Fibroblast of the aortic adventitia (primary cell): ENCODE results near the gene THADA. TPM values are rescaled to one million over a fixed set of nuclear protein-coding genes. Genes with fewer than 3 reads are reported as not detected.

Experiments
- DNase-seq: peaks from one replicate; pipeline ENCODE4 v3.0.0-alpha.2; 2010; ENCODE audit warnings: low read depth
- H3K4me3 ChIP-seq: 2 replicates; pipeline ENCODE4 v1.5.1; 2011; ENCODE audit warnings: low read depth, mild to moderate bottlenecking, control low read depth, low read length, moderate library complexity
- CTCF ChIP-seq: IDR thresholded peaks from 2 replicates; pipeline ENCODE4 v1.5.1; 2011; ENCODE audit warnings: mild to moderate bottlenecking, low read length, control low read depth, inconsistent platforms; ENCODE audit not compliant: insufficient read depth
- total RNA-seq: library from RNA; depleted of rRNA; stranded (reverse); fragments of >200 nt; gene quantifications from 2 replicates; pipeline ENCODE4 v1.2.3, GENCODE V29; 2012; ENCODE audit warnings: low replicate concordance

Gene THADA
- total RNA-seq, 1 donor: 34.6 TPM

- H3K4me3 ChIP-seq: no peak overlapping the region
- DNase-seq: no peak
- TF ChIP-seq CTCF: no peak
Observed at GRCh38 chr2:43481927-43482542, 113.8 kb downstream of the THADA start.

DNA sequence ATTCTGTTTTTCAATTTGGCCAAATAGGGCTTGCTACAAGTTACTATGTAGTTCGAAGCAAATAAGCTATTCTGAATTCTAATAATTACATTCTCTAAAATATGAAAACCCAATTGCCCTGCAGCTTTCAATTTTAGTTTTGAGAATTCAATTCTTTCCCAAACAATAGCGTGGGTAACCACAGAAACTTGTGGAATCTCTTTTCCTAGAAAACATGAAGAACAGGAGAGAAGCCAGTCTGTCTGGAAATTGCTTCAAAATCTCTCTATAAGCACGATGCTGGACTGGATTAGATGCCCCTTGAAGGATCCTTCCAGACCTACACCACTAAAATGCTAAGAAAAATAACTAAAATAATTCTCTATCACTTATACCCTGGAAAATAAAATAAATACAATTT, 115.0 kb downstream of the THADA start:
- no peak for TF ChIP-seq CTCF
- peak; percentile 54 for DNase-seq
- no peak overlapping the region for H3K4me3 ChIP-seq

GRCh38 chr2:43478412-43479086, 117.3 kb downstream of the THADA start:
- peak; percentile 57 for DNase-seq
- TF ChIP-seq CTCF: no peak
- no peak overlapping the region for H3K4me3 ChIP-seq

DNA sequence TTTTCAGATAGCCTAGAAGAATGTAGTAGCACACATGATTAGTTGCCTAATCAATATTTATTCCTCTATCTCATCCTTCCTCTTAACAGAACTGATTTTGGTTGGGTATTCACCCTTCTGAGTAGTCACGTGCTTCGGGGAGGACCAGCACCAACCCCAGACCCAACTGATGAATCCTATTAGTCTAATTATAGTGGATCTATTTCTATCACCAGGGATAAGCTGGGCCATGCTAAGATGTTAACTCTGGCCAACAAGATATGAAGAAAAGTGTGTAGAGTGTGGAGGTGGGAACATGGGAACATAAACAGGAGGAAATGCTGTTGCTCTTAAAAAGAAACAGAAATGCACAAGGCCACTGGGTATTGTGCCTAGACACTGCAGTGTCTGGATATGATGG, 119.9 kb downstream of the THADA start:
- H3K4me3 ChIP-seq: no peak overlapping the region
- TF ChIP-seq CTCF: no peak
- DNase-seq: no peak

DNA sequence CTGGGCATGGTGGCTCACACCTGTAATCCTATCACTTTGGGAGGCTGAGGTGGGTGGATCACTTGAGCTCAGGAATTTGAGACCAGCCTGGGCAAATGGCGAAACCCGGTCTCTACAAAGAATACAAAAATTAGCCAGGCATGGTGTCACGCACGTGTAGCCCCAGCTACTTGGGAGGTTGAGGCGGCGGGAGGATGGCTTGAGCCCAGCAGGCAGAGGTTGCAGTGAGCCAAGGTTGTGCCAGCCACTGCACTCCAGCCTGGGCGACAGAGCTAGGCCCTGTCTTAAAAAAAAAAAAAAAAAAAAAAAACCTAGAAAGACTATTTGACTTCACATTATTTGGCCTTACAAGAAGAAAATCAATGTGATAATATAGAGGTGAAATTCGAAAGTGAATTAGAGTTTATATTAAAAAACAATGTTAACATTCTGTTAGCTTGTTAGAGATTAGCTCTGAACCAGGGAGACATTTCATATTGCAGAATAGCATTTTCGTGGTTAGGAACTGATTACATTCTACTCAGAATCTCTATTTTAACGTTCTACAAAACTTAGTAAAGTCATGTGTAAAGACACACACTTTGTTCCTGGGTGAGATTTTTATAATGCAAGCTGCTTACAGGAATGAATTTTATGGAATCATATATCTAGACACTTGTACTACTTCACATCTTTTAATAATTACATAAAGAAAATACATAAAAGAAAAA, 120.5 kb downstream of the THADA start:
- TF ChIP-seq CTCF: no peak
- H3K4me3 ChIP-seq: no peak overlapping the region
- DNase-seq: no peak

- H3K4me3 ChIP-seq: no peak overlapping the region
- TF ChIP-seq CTCF: no peak
- no peak for DNase-seq
Observed at GRCh38 chr2:43474273-43474672, 121.6 kb downstream of the THADA start.
